ENCODE results near the gene MRPL14.

Gene MRPL14

GRCh38 chr6:44120692-44121443 lies 6.4 kb downstream of the MRPL14 start:
- FAIRE-seq = no peak

GRCh38 chr6:44119704-44120262 lies 7.5 kb downstream of the MRPL14 start:
- FAIRE-seq = no peak

- FAIRE-seq = no peak
Observed at GRCh38 chr6:44117397-44118128, 9.7 kb downstream of the MRPL14 start.

- FAIRE-seq = no peak
Observed at GRCh38 chr6:44116641-44117382, 10.4 kb downstream of the MRPL14 start.

GRCh38 chr6:44115866-44116265 lies 11.4 kb downstream of the MRPL14 start:
- FAIRE-seq = no peak

GRCh38 chr6:44113414-44113813 lies 13.8 kb downstream of the MRPL14 start:
- FAIRE-seq = no peak

- no peak for FAIRE-seq
Observed at GRCh38 chr6:44111434-44112417, 15.5 kb downstream of the MRPL14 start.

- FAIRE-seq = no peak
Observed at GRCh38 chr6:44110966-44111365, 16.3 kb downstream of the MRPL14 start.

GRCh38 chr6:44110005-44110676 lies 17.1 kb downstream of the MRPL14 start:
- no peak for FAIRE-seq

GRCh38 chr6:44109212-44109611 lies 18.0 kb downstream of the MRPL14 start:
- FAIRE-seq = no peak

- no peak for FAIRE-seq
Observed at GRCh38 chr6:44108471-44108870, 18.8 kb downstream of the MRPL14 start.

- no peak for FAIRE-seq
Observed at GRCh38 chr6:44107017-44107416, 20.2 kb downstream of the MRPL14 start.

GRCh38 chr6:44105993-44106740 lies 21.1 kb downstream of the MRPL14 start:
- FAIRE-seq = no peak

GRCh38 chr6:44105146-44105545 lies 22.1 kb downstream of the MRPL14 start:
- no peak for FAIRE-seq

- FAIRE-seq = no peak
Observed at GRCh38 chr6:44104481-44105021, 22.7 kb downstream of the MRPL14 start.

GRCh38 chr6:44102527-44102926 lies 24.7 kb downstream of the MRPL14 start:
- no peak for FAIRE-seq

- FAIRE-seq = no peak
Observed at GRCh38 chr6:44101832-44102231, 25.4 kb downstream of the MRPL14 start.

- FAIRE-seq = no peak
Observed at GRCh38 chr6:44100088-44100550, 27.1 kb downstream of the MRPL14 start.

- FAIRE-seq = no peak
Observed at GRCh38 chr6:44099192-44099591, 28.1 kb downstream of the MRPL14 start.

GRCh38 chr6:44097782-44098317 lies 29.4 kb downstream of the MRPL14 start:
- FAIRE-seq = no peak

All from TTC549 (cell line).